GM12878 (cell line): Measurements from ENCODE around the gene TRIM40. TPM values are rescaled to one million over a fixed set of nuclear protein-coding genes. Genes with fewer than 3 reads are reported as not detected.

Experiments
- BACH1 ChIP-seq: fragments of 450-650 bp; IDR thresholded peaks from 2 replicates; pipeline ENCODE4 v1.6.1; 2017; ENCODE audit warnings: mild to moderate bottlenecking, borderline replicate concordance
- ELK1 ChIP-seq: IDR thresholded peaks from 2 replicates; pipeline ENCODE4 v1.6.1; 2012; ENCODE audit warnings: low read depth, low read length, improper control_type of control experiment
- REST ChIP-seq: IDR thresholded peaks from 2 replicates; pipeline ENCODE4 v1.6.1; 2012; ENCODE audit warnings: mild to moderate bottlenecking, low read depth, low read length
- SREBF2 ChIP-seq: IDR thresholded peaks from 2 replicates; pipeline ENCODE4 v1.6.1; 2012; ENCODE audit warnings: mild to moderate bottlenecking, low read length
- TCF3 ChIP-seq: IDR thresholded peaks from 2 replicates; pipeline ENCODE4 v1.6.1; 2012; ENCODE audit warnings: low read depth, mild to moderate bottlenecking, low read length, borderline replicate concordance; ENCODE audit not compliant: insufficient read depth
- ZZZ3 ChIP-seq: IDR thresholded peaks from 2 replicates; pipeline ENCODE4 v1.6.1; 2011; ENCODE audit warnings: low read depth; ENCODE audit not compliant: control insufficient read depth, insufficient read length
- polyA plus RNA-seq, 11 experiments: library from polyadenylated mRNA; depleted of rRNA in 4 of 11; unstranded in 6 of 11; stranded (reverse) in 5 of 11; fragments of >200 nt; fragmentation: Nextera tagmentation in 4 of 11; fragmentation: Illumina TruSeq in 1 of 11; extraction: Ambion mirVana in 4 of 11; extraction: Trizol in 1 of 11; gene quantifications; 1 replicate in 1 of 11; 2 replicates in 10 of 11; pipeline versions ENCODE4 v1.2.1 to v1.2.3, GENCODE V29; 2011 to 2016; ENCODE audit warnings: inconsistent platforms in 2 of 11, missing spikeins in 2 of 11, low read depth in 1 of 11
- total RNA-seq, 4 experiments: library from RNA; depleted of rRNA in 3 of 4; stranded (reverse); fragments of >200 nt in 3 of 4; fragmentation: Illumina TruSeq in 1 of 4; extraction: Trizol in 1 of 4; gene quantifications; 2 replicates each; pipeline versions ENCODE4 v1.2.1 to v1.2.3, GENCODE V29; 2013 to 2021

TRIM40 gene
- total and polyA plus RNA-seq, 10 of the 15 experiments (the other 5 are each of a cell fraction or from before 2014, with no cell fraction given) = not detected

GRCh38 chr6:30154709-30155519 is 19.0 kb downstream of the TRIM40 start (continued):
- no peak for TF ChIP-seq TCF3
- TF ChIP-seq ELK1 = no peak
- TF ChIP-seq BACH1 = no peak
- no peak for TF ChIP-seq SREBF2
- no peak for TF ChIP-seq REST
- no peak for TF ChIP-seq ZZZ3
- TF ChIP-seq, all 136 proteins: peak for 0
